HG03175 (cell line): ENCODE results near the gene TRIM14.
"Not testable (repeated sequence)": the region's sequence is repeated elsewhere in the genome, so short reads cannot be mapped to it uniquely, and the experiment has no call there.

ENCODE experiments used
- ATAC-seq: cut with Tn5 transposase; IDR thresholded peaks from one replicate; pipeline ENCODE4 v1.9.1; 2021; ENCODE audit warnings: mild to moderate bottlenecking, moderate library complexity; ENCODE audit not compliant: unreplicated experiment

Gene TRIM14

GRCh38 chr9:98142925-98143481, 24.0 kb upstream of the TRIM14 start:
- no peak for ATAC-seq

- no peak for ATAC-seq
These were observed 23.3 kb upstream of the TRIM14 start for GRCh38 chr9:98142182-98142907.

GRCh38 chr9:98140503-98140902, 21.5 kb upstream of the TRIM14 start:
- no peak for ATAC-seq

GRCh38 chr9:98136489-98136888, 17.5 kb upstream of the TRIM14 start:
- ATAC-seq = no peak

- ATAC-seq = no peak
These were observed 16.9 kb upstream of the TRIM14 start for GRCh38 chr9:98135938-98136337.

GRCh38 chr9:98135558-98135934, 16.5 kb upstream of the TRIM14 start:
- ATAC-seq = no peak

DNA sequence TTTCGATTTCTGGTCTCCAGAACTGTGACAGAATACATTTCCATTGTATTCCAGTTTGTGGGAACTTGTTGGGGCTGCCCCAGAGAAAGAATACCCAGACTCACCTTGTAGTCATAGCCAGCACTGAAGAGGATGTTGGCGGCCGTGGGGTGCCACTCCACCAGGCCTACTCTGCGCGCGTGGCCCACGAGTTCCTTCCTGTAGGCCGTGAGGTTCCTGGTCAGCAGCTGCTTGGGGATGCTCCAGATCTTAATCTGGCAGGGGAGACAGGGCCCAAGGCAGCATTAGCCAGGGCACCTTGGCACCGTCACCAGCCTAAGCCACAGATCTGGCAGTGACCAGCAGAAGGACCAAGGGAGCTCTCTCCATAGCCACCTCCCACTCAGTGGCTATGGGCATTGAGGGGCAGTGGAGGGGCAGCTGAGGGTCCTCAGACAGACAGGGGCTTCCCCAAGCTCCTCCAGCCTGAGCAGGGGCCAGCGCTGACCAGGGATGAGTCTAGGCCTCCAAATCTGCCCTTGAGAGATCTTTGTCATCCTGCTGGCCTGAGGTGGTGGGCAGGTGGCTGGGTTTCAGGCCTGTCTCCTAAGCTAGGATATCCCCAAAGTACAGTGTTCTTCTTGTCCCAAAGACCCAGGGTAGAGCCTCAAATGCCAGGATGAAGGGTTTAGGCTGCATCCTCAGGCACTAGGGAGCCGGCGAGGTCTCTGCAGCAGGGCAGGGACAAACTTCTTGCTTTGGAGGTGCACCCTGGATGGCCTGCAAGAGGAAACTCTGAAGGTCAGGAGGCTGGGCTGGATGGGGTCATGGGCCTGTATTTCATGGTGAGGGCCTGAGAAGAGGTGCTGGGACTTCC, 15.9 kb upstream of the TRIM14 start:
- no peak for ATAC-seq

DNA sequence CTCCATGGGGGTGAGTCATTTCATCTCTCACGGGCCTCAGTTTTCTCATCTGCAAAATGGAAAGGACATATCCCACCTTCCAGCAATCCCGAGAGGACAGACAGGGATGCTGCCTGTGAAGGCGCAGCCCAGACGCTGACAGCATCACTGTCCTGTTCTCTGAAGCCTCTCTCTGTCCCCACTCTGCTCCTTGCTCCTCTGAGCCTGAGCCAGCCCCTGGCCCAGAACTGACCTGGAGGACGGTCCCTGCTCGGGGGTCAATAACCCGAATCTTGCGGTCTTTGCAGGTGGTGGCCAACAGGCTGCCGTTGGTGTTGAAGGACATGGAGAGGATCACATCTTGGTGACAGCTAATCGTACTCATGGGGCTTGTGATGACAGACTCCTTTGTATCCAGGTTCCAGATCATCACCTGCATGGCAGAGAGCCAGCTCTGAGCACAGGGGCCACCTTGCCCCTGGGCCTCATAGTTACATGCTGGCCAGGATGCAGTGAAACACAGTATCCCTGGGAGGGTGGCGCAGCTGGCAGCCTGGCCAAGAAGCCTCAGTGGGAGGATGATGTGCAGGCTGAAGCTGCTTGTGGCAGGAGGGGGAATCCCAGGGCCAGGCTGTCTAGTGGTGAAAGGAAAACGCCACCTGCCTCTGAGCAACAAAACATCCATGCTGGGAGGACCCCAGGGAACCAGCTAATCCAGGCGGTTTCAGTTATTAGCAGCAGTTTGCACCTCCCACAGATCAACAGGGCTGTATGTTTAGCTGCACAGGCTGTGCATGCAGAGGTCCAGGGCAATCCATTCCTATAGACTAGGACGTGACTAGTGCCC, 14.0 kb upstream of the TRIM14 start:
- ATAC-seq = no peak

- ATAC-seq = no peak
These were observed 13.1 kb upstream of the TRIM14 start for GRCh38 chr9:98132158-98132557.

DNA sequence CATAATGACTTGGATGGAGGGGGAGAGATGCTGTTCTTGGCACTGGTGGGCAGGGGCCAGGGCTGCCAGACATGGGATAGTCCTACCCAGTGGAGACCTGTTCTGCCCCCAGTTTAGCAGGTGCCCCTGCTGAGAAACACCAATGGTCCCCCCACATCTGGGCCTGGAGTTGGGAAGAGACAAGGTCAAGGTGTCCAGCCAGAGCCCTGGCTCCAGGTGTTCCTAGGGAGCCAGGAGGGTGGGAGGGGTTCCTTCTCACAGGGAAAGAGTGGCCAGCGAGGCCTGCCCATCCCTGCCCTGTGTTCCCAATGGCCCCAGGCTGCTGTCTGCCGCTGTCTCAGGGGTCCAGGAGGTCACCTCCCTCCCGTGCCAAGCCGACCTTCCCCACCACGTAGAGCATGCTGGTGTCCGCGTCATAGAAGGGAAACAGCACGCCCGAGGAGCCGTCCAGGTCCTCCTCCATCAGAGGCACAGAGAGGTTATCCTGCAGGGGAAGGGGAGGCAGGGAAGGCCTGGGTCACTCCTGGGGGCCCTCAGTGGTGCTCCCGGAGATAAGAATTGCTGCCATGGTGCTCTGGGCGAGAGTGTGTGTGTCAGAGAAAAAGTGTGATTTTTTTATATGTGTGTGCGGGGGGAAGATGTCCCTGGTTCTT, 11.7 kb upstream of the TRIM14 start:
- ATAC-seq = no peak

DNA sequence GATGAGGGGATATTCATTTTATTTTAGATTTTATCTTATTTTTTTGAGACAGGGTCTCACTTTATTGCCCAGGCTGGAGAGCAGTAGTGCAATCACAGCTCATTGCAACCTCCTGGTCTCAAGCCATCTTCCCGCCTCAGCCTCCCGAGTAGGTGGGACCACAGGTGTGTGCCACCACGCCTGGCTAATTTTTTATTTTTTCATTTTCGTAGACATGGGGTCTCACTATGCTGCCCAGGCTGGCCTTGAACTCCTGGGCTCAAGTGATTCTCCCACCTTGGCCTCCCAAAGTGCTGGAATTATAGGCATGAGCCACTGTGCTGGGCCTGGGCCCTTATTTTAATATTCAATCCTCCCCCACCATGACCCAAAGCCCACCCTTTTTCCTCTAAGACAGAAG, 11.0 kb upstream of the TRIM14 start:
- ATAC-seq = not testable (repeated sequence)

DNA sequence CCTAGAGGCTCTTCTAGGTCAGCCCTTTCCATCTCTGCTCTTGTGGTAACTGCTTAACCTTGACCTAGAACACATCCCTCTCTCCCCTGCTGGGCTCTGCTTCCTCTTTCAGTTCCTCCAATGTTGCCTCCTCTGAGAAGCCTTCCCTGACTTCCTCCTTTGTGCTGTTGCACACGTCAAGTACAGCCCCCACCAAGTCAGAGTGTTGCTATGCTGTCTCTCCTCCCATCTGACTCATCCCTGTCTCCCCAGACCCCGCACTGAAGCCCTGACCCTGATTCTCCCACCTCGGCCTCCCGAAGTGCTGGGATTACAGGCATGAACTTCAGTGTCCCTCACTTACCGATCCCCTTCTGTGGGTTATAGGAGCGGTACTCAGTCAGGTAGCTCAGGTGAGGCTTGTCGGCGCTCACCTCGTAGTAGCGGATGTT, 10.4 kb upstream of the TRIM14 start:
- ATAC-seq = peak; percentile 92

DNA sequence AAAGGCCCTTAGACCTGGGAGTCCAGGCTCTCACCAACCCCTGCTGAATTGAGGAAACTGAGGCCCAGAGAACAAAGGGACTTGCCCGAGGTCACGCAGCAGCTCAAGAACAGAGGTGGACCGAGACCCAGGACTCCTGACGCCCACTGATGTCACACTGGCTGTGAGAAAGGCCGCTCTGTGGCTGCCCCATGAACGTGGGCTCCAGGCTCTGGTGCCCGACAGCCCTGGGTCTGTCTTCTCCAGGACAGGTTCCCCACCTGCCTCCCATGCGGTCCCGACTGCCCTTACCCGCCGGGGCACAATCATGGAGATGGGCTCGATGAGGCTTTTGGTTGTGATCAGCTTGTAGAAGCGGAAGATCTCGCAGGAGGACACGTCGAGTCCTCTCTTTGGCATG, 9.3 kb upstream of the TRIM14 start:
- ATAC-seq = no peak

GRCh38 chr9:98127226-98127625, 8.2 kb upstream of the TRIM14 start:
- ATAC-seq = no peak

DNA sequence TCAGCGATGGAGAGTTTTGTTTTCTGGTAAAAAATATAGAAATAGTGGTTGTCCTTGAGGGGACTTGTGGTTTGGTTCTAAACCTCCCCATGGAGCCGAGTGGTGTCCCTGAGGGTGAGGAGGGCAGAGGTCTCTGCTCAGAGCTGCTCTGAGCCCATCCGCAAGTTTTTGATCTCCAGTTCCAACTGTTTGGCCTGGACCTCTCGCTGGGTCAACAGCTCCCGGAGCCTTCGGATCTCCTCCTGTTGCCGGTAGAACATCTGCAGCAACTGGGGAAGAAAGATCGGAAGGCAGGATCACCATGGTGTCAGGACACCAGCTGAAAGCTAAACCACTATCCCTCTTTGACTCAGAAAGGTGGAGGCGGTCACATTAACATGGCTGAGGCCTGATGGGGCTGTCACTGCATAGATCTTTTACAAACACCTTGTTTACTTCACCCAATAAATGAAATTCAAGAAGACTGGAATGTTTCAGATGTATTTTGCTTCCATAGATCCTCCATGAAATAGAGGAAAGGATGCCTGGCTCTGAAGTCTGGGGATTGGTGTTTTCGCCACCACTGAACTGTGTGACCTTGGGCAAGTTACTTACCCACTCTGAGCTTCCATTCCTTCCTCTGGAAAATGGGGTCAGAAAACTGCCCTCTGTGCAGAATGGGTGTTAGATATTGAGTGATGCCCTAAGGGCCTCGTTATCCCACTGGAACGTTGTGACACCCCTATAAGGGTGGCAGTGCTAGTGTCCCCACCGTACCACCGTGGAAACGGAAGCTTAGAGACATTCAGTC, 5.8 kb upstream of the TRIM14 start:
- no peak for ATAC-seq

DNA sequence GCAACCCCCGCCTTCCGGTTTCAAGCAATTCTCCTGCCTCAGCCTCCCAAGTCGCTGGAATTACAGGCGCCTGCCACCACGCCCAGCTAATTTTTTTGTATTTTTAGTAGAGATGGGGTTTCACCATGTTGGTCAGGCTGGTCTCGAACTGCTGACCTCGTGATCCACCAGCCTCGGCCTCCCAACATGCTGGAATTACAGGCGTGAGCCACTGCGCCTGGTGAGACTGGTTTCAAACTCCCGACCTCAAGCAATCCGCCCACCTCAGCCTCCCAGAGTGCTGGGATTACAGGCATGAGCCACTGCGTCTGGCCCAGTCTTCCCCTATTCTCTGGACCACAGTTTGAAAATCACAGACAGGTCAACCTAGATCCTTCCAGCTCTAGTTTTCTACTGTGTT, 5.1 kb upstream of the TRIM14 start:
- ATAC-seq = not testable (repeated sequence)

- no peak for ATAC-seq
These were observed 2.0 kb upstream of the TRIM14 start for GRCh38 chr9:98121058-98121457.

- ATAC-seq = no peak
These were observed 1.5 kb upstream of the TRIM14 start for GRCh38 chr9:98120476-98120875.

- ATAC-seq = peak; percentile 41
These were observed 910 bp downstream of the TRIM14 start for GRCh38 chr9:98117984-98118639.
